HG02970 (cell line): ENCODE measurements around the gene C9orf50.
"Not testable (repeated sequence)": the region's sequence is repeated elsewhere in the genome, so short reads cannot be mapped to it uniquely, and the experiment has no call there.

Experiments
- ATAC-seq: cut with Tn5 transposase; IDR thresholded peaks from one replicate; pipeline ENCODE4 v1.9.1; 2021; ENCODE audit warnings: mild to moderate bottlenecking, moderate library complexity, moderate number of reproducible peaks; ENCODE audit not compliant: unreplicated experiment, low FRiP score

The C9orf50 gene

DNA sequence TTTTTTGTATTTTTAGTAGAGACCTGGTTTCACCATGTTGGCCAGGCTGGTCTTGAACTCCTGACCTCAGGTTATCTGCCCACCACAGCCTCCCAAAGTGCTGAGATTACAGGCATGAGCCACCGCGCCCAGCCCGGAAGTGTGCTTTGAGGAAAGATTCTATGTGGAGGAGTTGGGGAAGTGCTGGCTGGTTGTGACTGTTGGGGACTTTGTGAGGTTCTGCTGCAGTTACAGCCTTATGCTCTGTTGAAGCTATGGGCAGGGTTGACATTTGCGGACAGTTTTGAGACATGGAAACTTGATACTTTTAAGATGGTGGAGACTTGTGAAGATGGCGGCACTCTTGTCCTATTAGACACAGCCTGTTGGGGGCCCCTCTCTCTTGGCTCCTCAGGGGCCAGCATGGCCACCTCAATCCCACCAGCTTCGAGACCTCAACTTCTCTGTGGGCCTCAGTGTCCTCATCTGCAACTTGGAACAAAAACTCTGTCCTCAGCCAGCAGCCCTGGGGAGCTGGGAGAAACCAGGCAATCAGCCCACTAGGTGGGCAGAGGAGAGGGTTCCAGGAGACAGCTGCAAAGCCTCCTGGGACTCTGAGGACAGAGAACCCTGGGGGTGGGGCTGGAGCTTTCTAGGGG lies 24.9 kb downstream of the C9orf50 start:
- no peak for ATAC-seq

- ATAC-seq = no peak
These were observed 25.6 kb downstream of the C9orf50 start for GRCh38 chr9:129595311-129595741.

- no peak for ATAC-seq
These were observed 26.3 kb downstream of the C9orf50 start for GRCh38 chr9:129594632-129595031.

DNA sequence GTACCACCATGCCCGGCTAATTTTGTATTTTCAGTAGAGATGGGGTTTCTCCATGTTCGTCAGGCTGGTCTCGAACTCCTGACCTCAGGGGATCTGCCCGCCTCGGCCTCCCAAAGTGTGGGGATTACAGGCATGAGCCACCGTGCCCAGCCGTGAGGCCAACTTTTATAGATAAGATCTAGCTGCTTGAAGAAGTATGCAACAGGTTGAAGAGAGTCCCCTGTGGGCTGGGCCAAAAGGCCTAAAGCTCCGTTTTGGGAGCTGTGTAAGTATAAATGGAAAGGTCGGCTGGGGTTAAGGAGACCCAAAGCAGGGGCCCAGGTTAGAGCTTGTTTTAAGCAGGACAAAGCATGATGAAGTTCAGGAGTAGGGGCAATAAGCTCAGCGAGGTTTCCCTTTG lies 28.1 kb downstream of the C9orf50 start:
- not testable (repeated sequence) for ATAC-seq

DNA sequence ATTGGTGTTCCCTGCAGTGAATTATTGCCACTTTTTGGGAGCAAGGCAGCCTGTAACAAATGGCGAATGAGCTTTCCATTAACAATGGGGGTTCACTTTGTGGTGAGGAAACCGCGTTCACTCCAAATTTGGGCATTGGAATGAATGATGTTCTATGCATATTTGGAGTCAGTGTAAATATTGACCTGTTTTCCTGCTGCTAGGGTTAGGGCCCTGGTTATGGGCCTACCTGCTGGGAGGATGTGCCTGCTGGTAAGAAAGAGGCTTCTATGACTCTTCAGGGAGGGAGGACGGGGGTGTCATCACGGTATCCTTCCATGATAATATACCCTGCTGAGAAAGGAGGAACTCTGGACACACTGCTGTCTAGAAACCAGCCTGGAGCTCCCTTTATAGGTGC lies 29.0 kb downstream of the C9orf50 start:
- ATAC-seq = no peak

GRCh38 chr9:129590466-129590865 lies 30.4 kb downstream of the C9orf50 start:
- ATAC-seq = no peak

DNA sequence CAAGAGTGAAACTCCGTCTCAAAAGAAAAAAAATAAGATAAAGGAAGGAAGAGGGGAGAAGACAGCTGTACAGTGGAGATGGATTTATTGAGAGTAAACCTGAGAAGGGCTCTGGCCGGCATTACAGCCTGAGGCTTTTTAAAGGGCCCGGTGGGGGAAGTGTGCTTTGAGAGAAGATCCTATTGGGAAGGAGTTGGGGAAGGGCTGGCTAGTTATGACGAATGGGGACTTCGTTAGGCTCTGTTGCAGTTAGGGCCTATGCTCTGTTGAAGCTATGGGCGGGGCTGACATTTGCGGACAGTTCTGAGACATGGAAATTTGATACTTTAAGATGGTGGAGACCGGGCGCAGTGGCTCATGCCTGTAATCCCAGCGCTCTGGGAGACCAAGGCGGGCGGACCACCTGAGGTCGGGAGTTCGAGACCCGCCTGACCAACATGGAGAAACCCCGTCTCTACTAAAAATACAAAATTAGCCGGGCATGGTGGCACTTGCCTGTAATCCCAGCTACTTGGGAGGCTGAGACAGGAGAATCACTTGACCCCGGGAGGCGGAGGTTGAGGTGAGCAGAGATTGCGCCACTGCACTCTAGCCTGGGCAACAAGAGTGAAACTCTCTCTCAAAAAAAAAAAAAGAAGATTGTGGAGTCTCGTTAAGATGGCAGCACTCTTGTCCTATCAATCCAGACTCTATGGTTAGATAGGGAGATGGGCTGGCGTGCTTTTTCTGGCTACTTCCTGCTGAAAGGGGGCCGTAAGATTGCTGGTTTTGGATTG lies 33.2 kb downstream of the C9orf50 start:
- no peak for ATAC-seq

DNA sequence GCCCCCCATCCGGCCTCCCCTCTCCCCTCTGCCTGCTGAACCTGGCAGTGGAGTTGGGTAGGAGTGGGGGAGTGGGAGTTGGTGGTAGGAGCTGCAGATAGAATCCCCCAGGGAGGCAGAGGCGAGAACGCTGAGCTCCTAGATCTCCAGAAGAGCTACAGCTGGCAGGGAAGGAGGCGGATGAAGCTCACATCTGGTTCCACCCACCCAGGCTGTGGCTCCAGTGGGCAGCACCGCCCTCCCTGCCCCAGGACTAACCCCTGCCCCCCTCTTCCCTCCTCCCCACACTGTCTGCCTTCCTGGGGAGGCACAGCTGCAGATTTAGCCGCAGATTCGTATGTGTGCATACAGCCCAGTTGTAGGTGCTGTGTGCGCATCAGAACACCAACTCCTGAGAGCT lies 34.2 kb downstream of the C9orf50 start:
- ATAC-seq = no peak

- no peak for ATAC-seq
These were observed 34.7 kb downstream of the C9orf50 start for GRCh38 chr9:129586245-129586644.

- no peak for ATAC-seq
These were observed 35.5 kb downstream of the C9orf50 start for GRCh38 chr9:129585352-129585751.

DNA sequence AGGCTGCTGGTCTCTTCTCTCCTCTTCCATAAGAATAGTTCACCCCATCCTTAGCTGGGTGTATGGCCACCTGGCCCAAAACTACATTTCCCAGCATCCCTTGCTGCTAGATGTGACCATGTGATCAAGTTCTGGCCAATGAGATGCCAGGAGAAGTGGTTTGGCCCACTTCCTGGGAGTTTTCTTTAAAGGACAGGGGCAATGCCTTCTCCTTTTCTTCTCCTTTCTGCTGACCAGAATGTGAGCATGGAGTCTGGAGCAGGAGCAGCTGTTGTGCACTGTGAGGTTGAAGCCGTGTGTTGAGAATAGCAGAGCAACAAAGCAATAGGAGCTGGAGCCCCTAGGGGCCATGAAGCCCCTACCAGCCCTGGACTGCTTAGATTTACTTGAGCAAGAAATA lies 36.8 kb downstream of the C9orf50 start:
- ATAC-seq = no peak

- no peak for ATAC-seq
These were observed 37.4 kb downstream of the C9orf50 start for GRCh38 chr9:129583308-129584038.

GRCh38 chr9:129582855-129583254 lies 38.0 kb downstream of the C9orf50 start:
- no peak for ATAC-seq

DNA sequence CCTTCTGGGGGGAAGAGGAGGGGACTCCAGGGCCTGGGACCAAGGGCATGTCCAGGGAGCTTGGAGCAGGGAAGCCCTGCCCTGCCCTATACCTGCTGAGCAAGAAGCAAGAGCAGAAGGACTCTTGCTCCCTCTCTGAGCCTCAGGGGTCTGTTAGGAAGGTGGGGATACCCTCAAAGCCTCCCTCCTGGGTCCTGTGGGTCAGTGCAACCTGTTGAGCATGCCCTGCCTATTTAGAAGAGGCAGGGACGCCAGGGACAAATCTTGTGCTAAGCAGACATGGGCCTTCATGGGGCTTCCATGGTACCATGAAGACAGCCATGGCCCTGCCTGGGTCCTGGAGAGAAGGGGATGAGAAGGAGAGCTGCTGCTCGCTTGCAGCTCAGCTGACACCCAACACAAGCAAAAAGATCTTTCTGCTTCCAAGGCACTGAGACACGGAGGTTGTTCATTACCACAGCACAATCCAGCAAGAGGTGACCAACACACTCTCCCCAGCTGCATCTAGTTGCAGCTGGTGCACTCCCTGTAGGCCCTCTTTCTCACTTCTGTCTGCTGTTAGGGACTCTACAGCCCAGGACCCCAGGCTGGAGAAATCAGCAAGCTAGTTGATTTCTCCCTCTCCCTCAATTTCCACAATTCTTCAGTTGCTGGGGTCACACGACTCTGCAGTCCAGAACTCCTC lies 39.3 kb downstream of the C9orf50 start:
- ATAC-seq = no peak

- ATAC-seq = no peak
These were observed 40.5 kb downstream of the C9orf50 start for GRCh38 chr9:129580211-129580915.

DNA sequence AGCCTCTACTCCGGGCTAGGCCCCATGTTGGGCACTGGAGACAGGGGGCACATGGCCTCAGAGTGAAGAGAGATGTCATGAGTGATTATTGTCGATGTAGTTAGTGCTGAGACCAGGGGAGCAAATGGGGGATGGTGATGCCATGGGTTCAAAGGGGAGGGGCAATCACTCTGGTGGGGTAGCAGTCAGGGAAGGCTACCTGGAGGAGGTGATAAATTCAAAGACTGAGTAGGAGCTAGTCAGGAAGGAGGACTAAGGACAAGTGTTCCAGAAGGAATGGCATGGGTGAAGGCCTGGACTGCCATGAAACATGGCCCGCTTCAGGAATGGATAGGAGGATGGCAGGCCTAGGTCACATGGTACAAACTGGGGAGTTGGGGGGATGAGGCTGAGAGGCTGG lies 41.6 kb downstream of the C9orf50 start:
- no peak for ATAC-seq

DNA sequence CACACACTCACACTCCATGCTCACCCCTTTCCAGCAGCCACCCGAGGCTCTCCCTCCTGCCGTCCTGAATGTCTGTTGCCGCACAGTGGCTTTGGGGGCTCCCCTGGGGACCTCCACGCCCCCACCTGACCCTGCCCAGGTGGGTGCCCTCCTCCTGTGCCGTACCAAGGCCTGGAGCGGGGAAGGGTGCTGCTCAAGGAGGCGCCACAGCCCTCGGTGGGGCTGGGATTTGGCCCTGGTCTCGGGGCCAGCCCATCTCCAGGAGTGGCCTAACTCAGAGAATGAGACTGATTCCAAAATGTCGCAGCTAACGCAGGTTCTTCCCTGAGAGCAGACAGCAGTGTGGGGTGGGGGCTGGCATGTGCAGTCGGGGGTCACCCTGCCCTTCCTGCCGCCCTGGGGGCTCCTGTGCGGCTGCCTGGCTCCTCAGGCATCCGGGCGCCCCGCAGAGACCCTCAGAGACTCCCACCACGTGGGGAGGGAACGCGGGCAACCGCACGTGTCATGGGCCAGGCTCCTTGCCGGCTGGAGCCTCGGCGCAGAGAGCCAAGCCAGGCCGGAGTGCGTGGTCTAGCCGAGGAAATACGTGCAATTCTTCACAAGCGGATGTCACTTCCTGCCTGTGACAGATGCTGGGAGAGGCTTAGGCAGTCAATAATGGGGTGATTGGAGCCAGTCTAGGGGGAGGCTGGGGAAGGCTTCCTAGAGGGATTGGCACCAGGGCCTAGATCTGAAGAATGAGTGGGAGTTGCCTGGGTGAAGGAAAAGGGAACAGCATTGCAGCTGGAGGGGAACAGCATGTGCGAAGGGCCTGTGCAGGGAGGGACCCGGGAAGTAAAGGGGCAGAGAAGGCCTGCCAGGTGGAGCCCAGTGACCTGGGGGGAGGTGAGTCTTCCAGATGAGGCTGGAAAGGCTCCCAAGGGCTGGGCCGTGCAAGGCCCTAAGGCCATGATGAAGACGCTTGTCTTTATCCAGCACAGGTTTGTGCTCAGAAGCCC lies 44.1 kb downstream of the C9orf50 start:
- no peak for ATAC-seq

- no peak for ATAC-seq
These were observed 45.1 kb downstream of the C9orf50 start for GRCh38 chr9:129575818-129576217.
